Thyroid gland (tissue), 4 donors: ENCODE measurements around the gene C7orf57. TPM values are rescaled to one million over a fixed set of nuclear protein-coding genes. Genes with fewer than 3 reads are reported as not detected.
"Not testable (repeated sequence)": the region's sequence is repeated elsewhere in the genome, so short reads cannot be mapped to it uniquely, and the experiment has no call there.

Experiments used
- DNase-seq, 2 donors: peaks; one replicate each; pipeline ENCODE4 v3.0.0-alpha.2; 2019
- H3K27ac ChIP-seq, 3 donors: fragments of 200-600 bp; sonication (generic); 1 replicate in 2 of 3; 2 replicates in 1 of 3; pipeline ENCODE4 v1.5.1; 2016 to 2019; ENCODE audit warnings: mild to moderate bottlenecking in 1 of 3, moderate library complexity in 1 of 3
- H3K27me3 ChIP-seq: fragments of 200-600 bp; sonication (generic); one replicate; pipeline ENCODE4 v1.5.1; 2019
- H3K36me3 ChIP-seq, 2 donors: fragments of 200-600 bp; sonication (generic); one replicate each; pipeline ENCODE4 v1.5.1; 2016 to 2019
- H3K4me1 ChIP-seq, 2 donors: fragments of 200-600 bp; sonication (generic); one replicate each; pipeline ENCODE4 v1.5.1; 2017 to 2019
- H3K4me3 ChIP-seq, 3 donors: fragments of 200-600 bp; sonication (generic); replicated peaks in 1 of 3; 1 replicate in 2 of 3; 2 replicates in 1 of 3; pipeline ENCODE4 v1.5.1; 2016; ENCODE audit warnings: mild to moderate bottlenecking in 1 of 3
- H3K9me3 ChIP-seq: fragments of 200-600 bp; sonication (generic); one replicate; pipeline ENCODE4 v1.5.1; 2017
- POLR2A ChIP-seq, 2 donors: fragments of 450-650 bp; IDR thresholded peaks; one replicate each; pipeline ENCODE4 v1.6.1; 2017; ENCODE audit warnings: antibody characterized with exemption in 2 of 2, mild to moderate bottlenecking in 2 of 2, moderate library complexity in 1 of 2
- WGBS, 2 donors: methylation state at CpG; one replicate each; pipeline ENCODE4 v1.1.5; 2017; 5-methylcytosine and 5-hydroxymethylcytosine counted together
- intact Hi-C: fragments of 100-400 bp; cut with DNase I; formaldehyde crosslinking; loops from one replicate; pipeline ENCODE4 v1.15.1; 2023
- total RNA-seq, 4 donors: library from RNA; depleted of rRNA; stranded (reverse); fragments of >200 nt; gene quantifications; one replicate each; pipeline ENCODE4 v1.2.3, GENCODE V29; 2016
- TF ChIP-seq, protein P1 (sequence below), 6 experiments: fragments of 200-600 bp in 3 of 6; fragments of 450-650 bp in 3 of 6; sonication (generic) in 3 of 6; IDR thresholded peaks; one replicate each; pipeline ENCODE4 v1.5.1; 2016 to 2019; ENCODE audit warnings: antibody characterized with exemption in 6 of 6, mild to moderate bottlenecking in 2 of 6, inconsistent platforms in 1 of 6, moderate library complexity in 1 of 6

C7orf57 gene
- total RNA-seq, 4 donors from 2014 or later, result not detected

DNA sequence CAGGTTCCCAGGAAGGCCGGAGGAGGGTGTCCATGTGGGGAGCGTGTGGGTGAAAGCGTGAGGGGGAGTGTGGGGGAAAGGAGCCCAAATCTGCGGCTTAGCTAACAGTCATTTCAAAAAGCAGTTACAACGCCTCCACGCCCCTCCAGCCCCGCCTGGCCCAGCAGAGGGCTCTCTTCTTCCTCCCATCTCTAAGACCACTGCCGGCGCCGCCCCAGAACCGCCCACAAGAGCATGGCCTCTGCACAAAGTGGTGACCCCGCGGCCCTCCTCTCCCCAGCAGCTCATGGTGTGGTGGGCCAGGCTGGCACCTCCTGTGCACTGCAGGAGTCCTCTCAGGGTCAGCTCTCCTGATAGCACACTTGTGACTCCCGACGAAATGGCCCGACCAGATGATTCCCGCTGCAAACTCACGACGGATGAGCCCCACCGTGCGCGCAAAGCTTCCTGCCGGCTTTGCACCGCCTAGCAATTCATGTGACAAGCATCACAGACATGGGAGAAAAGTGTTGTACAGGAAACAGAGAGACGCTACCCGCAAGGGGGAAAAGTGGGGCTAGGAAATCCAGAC is 43.5 kb upstream of the C7orf57 start:
- 5 to 6% methylated on average over 21 to 26 of the region's 26 CpGs for WGBS, 2 donors
- intact Hi-C loops, result loop anchor here (5.0 kb wide), 1 partner anchor 120 kb away; no protein-coding TSS in a partner anchor
- Histone ChIP-seq H3K4me1 (no peaks in the 10 kb centered on the region), H3K27me3 (no peaks in the 10 kb centered on the region), H3K9me3 (no peaks in the 10 kb centered on the region), H3K27ac (no peak overlapping the region), H3K4me3 (peak overlapping the region in 1 of 3 donors; percentile 37), H3K36me3 (no peaks in the 10 kb centered on the region)
- DNase-seq, result peak; percentile 80
- TF ChIP-seq, protein P1, sequence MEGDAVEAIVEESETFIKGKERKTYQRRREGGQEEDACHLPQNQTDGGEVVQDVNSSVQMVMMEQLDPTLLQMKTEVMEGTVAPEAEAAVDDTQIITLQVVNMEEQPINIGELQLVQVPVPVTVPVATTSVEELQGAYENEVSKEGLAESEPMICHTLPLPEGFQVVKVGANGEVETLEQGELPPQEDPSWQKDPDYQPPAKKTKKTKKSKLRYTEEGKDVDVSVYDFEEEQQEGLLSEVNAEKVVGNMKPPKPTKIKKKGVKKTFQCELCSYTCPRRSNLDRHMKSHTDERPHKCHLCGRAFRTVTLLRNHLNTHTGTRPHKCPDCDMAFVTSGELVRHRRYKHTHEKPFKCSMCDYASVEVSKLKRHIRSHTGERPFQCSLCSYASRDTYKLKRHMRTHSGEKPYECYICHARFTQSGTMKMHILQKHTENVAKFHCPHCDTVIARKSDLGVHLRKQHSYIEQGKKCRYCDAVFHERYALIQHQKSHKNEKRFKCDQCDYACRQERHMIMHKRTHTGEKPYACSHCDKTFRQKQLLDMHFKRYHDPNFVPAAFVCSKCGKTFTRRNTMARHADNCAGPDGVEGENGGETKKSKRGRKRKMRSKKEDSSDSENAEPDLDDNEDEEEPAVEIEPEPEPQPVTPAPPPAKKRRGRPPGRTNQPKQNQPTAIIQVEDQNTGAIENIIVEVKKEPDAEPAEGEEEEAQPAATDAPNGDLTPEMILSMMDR (IDR thresholded peaks at IDR 0.05), result peak; percentile 13 to 59 (median 40)
- TF ChIP-seq POLR2A (IDR thresholded peaks at IDR 0.05), result no peak

DNA sequence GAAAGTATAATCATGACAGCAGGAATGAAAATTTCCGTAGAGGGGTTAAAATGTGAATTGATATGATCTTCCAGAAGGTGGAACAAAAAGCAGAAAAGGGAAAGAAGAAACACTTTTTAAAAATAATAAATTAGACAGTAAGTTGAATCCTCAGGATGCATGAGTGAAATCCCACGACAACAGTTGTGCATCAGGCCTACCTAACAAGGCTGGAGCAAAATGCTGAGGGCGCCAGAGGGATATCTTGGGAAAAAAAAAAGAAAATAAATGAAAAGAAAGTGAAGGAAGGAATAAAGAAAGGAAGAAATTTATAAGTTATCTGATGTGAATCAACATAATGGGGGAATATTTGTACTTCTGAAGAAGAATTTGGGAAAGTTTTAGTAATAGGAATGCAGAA is 42.9 kb upstream of the C7orf57 start:
- Histone ChIP-seq H3K4me3 (no peak overlapping the region), H3K36me3 (no peaks in the 10 kb centered on the region), H3K27ac (no peak overlapping the region), H3K9me3 (no peaks in the 10 kb centered on the region), H3K4me1 (no peaks in the 10 kb centered on the region), H3K27me3 (no peaks in the 10 kb centered on the region)
- WGBS, 2 donors, result 82 to 87% methylated on average over 3 of the region's 3 CpGs
- DNase-seq, result no peak
- TF ChIP-seq, protein P1 (IDR thresholded peaks at IDR 0.05), result no peak
- no peak for TF ChIP-seq POLR2A (IDR thresholded peaks at IDR 0.05)
- intact Hi-C loops, result loop anchor here (5.0 kb wide), 1 partner anchor 120 kb away; no protein-coding TSS in a partner anchor

DNA sequence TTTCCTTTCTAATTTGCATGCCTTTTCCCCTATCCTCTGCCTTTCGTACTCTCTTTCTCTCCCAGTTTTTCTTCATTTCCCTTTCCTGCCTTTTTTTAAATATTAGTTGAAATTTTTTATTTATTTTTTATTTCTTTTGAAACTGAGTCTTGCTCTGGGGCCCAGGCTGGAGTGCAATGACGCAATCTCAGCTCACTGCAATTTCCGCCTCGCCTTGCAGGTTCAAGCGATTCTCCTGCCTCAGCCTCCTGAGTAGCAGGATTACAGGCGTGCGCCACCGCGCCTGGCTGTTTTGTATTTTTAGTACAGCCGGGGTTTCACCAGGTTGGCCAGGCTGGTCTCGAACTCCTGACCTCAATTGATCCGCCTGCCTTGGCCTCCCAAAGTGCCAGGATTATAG is 35.9 kb upstream of the C7orf57 start:
- intact Hi-C loops, result no loop called here
- Histone ChIP-seq H3K27me3 (no peaks in the 10 kb centered on the region), H3K27ac (no peak overlapping the region), H3K4me1 (no peaks in the 10 kb centered on the region), H3K36me3 (no peaks in the 10 kb centered on the region), H3K4me3 (no peak overlapping the region), H3K9me3 (no peaks in the 10 kb centered on the region)
- WGBS, 2 donors, result 96% methylated on average over 12 of the region's 12 CpGs
- DNase-seq, result no peak
- TF ChIP-seq, protein P1 (IDR thresholded peaks at IDR 0.05), result no peak
- TF ChIP-seq POLR2A (IDR thresholded peaks at IDR 0.05), result no peak

DNA sequence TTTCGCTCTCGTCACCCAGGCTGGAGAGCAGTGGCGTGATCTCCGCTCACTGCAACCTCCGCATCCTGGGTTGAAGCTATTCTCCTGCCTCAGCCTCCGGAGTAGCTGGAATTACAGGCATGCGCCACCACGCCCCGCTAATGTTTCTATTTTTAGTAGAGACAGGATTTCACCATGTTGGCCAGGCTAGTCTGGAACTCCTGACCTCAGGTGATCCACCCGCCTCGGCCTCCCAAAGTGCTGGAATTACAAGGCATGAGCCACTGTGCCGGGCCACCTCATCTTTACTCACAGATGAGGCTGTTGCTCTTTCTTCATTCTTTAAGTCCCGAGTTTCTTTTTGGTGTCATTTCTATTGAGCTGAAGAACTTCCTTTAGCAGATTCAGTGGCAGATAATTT is 35.2 kb upstream of the C7orf57 start:
- H3K9me3 ChIP-seq, intact Hi-C loops, H3K27ac ChIP-seq, H3K4me3 ChIP-seq, H3K27me3 ChIP-seq, DNase-seq, H3K36me3 ChIP-seq, H3K4me1 ChIP-seq: not testable (repeated sequence)
- 92 to 93% methylated on average over 13 of the region's 13 CpGs for WGBS, 2 donors

DNA sequence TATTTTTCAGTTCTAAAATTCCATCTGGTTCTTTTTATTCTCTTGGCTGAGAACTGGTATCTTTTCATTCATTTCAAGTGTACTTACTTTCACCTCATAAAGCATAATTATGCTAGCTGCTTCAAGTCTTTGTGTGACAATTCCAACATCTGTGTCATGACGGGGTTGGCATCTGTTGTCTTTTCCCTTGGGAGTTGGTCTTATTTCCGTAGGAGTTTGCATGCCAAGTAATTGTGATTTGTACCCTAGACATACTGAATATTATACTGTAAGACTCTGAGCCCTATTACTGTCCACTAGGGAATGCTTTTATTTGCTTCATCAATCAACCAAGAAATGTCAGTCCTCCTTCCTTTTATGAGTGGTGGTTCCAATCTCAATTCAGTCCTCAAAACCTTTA is 31.3 kb upstream of the C7orf57 start:
- WGBS, 2 donors, result 45 to 57% methylated on average over 2 of the region's 2 CpGs
- Histone ChIP-seq H3K27ac (no peak overlapping the region), H3K4me3 (no peak overlapping the region), H3K9me3 (no peaks in the 10 kb centered on the region), H3K27me3 (no peaks in the 10 kb centered on the region), H3K4me1 (no peaks in the 10 kb centered on the region), H3K36me3 (no peaks in the 10 kb centered on the region)
- no peak for DNase-seq
- TF ChIP-seq POLR2A (IDR thresholded peaks at IDR 0.05), result no peak
- TF ChIP-seq, protein P1 (IDR thresholded peaks at IDR 0.05), result no peak
- intact Hi-C loops, result no loop called here
